IMR-90 (cell line): ENCODE results near the gene UBE2N. TPM values are rescaled to one million over a fixed set of nuclear protein-coding genes. Genes with fewer than 3 reads are reported as not detected.

Experiments
- ATAC-seq: fragments of 200-7000 bp; cut with Tn5 transposase; 2 replicates; pipeline ENCODE4 v1.9.1; 2020; ENCODE audit warnings: low read depth, mild to moderate bottlenecking, moderate library complexity
- BruUV-seq: library from RNA; stranded (reverse); fragments of 400-500 nt; replicated peaks from 2 replicates; lab custom pipeline; 2021; lab: Mats Ljungman, UMichigan
- CTCF ChIA-PET: fragments of 300-600 bp; formaldehyde crosslinking; extraction: SDS; loops from one replicate; lab custom pipeline; 2021; ENCODE audit warnings: antibody characterized with exemption; lab: Yijun Ruan, JAX
- POLR2A ChIA-PET: fragments of 300-600 bp; sonication (Branson Sonifier 250); formaldehyde crosslinking; loops from one replicate; lab custom pipeline; 2022; ENCODE audit warnings: antibody characterized with exemption; ENCODE audit not compliant: unreplicated experiment; lab: Charles Lee
- DNase-seq: peaks from one replicate; pipeline ENCODE4 v3.0.0; 2013
- H2AFZ ChIP-seq: replicated peaks from 2 replicates; pipeline ENCODE3; 2013; ENCODE audit warnings: low read length, mild to moderate bottlenecking; ENCODE audit not compliant: poor library complexity
- H2AK5ac ChIP-seq: 2 replicates; pipeline ENCODE4 v1.6.1; 2013; ENCODE audit warnings: low read depth, low read length, inconsistent platforms
- H2AK9ac ChIP-seq: replicated peaks from 2 replicates; pipeline ENCODE3; 2013; ENCODE audit warnings: mild to moderate bottlenecking, low read depth, low read length, moderate library complexity; ENCODE audit not compliant: poor library complexity
- H2BK120ac ChIP-seq: 2 replicates; pipeline ENCODE4 v1.6.1; 2013; ENCODE audit warnings: low read depth, low read length, inconsistent platforms
- H2BK15ac ChIP-seq: 3 replicates; pipeline ENCODE4 v1.6.1; 2013; ENCODE audit warnings: low read depth, low read length, inconsistent platforms
- H2BK20ac ChIP-seq: 2 replicates; pipeline ENCODE4 v1.6.1; 2013; ENCODE audit warnings: low read depth, mild to moderate bottlenecking, inconsistent platforms, low read length, moderate library complexity
- H2BK5ac ChIP-seq: 2 replicates; pipeline ENCODE4 v1.6.1; 2013; ENCODE audit warnings: mild to moderate bottlenecking, low read depth, low read length, inconsistent platforms; ENCODE audit not compliant: poor library complexity, severe bottlenecking
- H3K14ac ChIP-seq: replicated peaks from 2 replicates; pipeline ENCODE4 v1.6.1; 2013; ENCODE audit warnings: low read depth, low read length, inconsistent platforms
- H3K18ac ChIP-seq: 2 replicates; pipeline ENCODE4 v1.6.1; 2013; ENCODE audit warnings: low read depth, low read length, control low read depth
- H3K23ac ChIP-seq: 2 replicates; pipeline ENCODE4 v1.6.1; 2013; ENCODE audit warnings: low read depth, low read length, inconsistent platforms
- H3K27ac ChIP-seq: 2 replicates; pipeline ENCODE4 v1.5.1; 2013; ENCODE audit warnings: mild to moderate bottlenecking, control low read depth, low read length; ENCODE audit not compliant: insufficient read depth
- H3K27me3 ChIP-seq: 2 replicates; pipeline ENCODE4 v1.6.1; 2013; ENCODE audit warnings: low read length; ENCODE audit not compliant: control insufficient read depth, insufficient read depth
- H3K36me3 ChIP-seq: 2 replicates; pipeline ENCODE4 v1.6.1; 2013; ENCODE audit warnings: low read length, mixed read lengths; ENCODE audit not compliant: control insufficient read depth, insufficient read depth
- H3K4ac ChIP-seq: 2 replicates; pipeline ENCODE4 v1.6.1; 2013; ENCODE audit warnings: low read depth, low read length, inconsistent platforms
- H3K4me1 ChIP-seq: 2 replicates; pipeline ENCODE4 v1.6.1; 2013; ENCODE audit warnings: low read length, mixed read lengths; ENCODE audit not compliant: control insufficient read depth, insufficient read depth
- H3K4me2 ChIP-seq: 2 replicates; pipeline ENCODE4 v1.6.1; 2013; ENCODE audit warnings: low read depth, mild to moderate bottlenecking, control low read depth, low read length, moderate library complexity
- H3K4me3 ChIP-seq: 2 replicates; pipeline ENCODE4 v1.5.1; 2013; ENCODE audit warnings: low read depth, mild to moderate bottlenecking, control low read depth, low read length, moderate library complexity; ENCODE audit not compliant: insufficient read depth
- H3K56ac ChIP-seq: 2 replicates; pipeline ENCODE4 v1.6.1; 2013; ENCODE audit warnings: low read length, inconsistent platforms; ENCODE audit not compliant: insufficient read depth; ENCODE audit errors: extremely low read depth
- H3K79me1 ChIP-seq, 2 experiments: 2 replicates each; pipeline ENCODE4 v1.6.1; 2013; ENCODE audit warnings: low read length in 2 of 2, inconsistent platforms in 1 of 2, low read depth in 1 of 2
- H3K9ac ChIP-seq: 2 replicates; pipeline ENCODE4 v1.6.1; 2013; ENCODE audit warnings: low read depth, low read length, control low read depth
- H3K9me1 ChIP-seq: 2 replicates; pipeline ENCODE4 v1.6.1; 2013; ENCODE audit warnings: low read length, inconsistent platforms; ENCODE audit not compliant: insufficient read depth
- H3K9me3 ChIP-seq: 2 replicates; pipeline ENCODE4 v1.6.1; 2013; ENCODE audit warnings: low read length; ENCODE audit not compliant: control insufficient read depth, insufficient read depth
- H4K20me1 ChIP-seq: 2 replicates; pipeline ENCODE4 v1.6.1; 2013; ENCODE audit warnings: low read length, inconsistent platforms; ENCODE audit not compliant: insufficient read depth
- H4K5ac ChIP-seq: 2 replicates; pipeline ENCODE4 v1.6.1; 2013; ENCODE audit warnings: mild to moderate bottlenecking, low read depth, low read length, control low read depth
- H4K8ac ChIP-seq, 2 experiments: 2 replicates each; pipeline ENCODE4 v1.6.1; 2013; ENCODE audit warnings: low read depth in 2 of 2, low read length in 2 of 2, control low read depth in 1 of 2, inconsistent platforms in 1 of 2
- H4K91ac ChIP-seq: 2 replicates; pipeline ENCODE4 v1.6.1; 2013; ENCODE audit warnings: low read depth, low read length, inconsistent platforms; ENCODE audit not compliant: insufficient read depth
- BHLHE40 ChIP-seq: fragments of 150-350 bp; IDR thresholded peaks from 2 replicates; pipeline ENCODE4 v1.6.1; 2016; ENCODE audit warnings: mild to moderate bottlenecking, low read depth, low read length
- CHD1 ChIP-seq: IDR thresholded peaks from 2 replicates; pipeline ENCODE4 v1.6.1; 2012; ENCODE audit warnings: low read depth, low read length, improper control_type of control experiment
- FOS ChIP-seq: fragments of 150-350 bp; IDR thresholded peaks from 2 replicates; pipeline ENCODE4 v1.6.1; 2016; ENCODE audit warnings: low read depth, low read length
- MAFK ChIP-seq: IDR thresholded peaks from 2 replicates; pipeline ENCODE4 v1.6.1; 2012; ENCODE audit warnings: low read depth, low read length, improper control_type of control experiment
- MAZ ChIP-seq: IDR thresholded peaks from 2 replicates; pipeline ENCODE4 v1.6.1; 2012; ENCODE audit warnings: low read depth, mild to moderate bottlenecking, low read length, improper control_type of control experiment, moderate library complexity, borderline replicate concordance
- MXI1 ChIP-seq: IDR thresholded peaks from 2 replicates; pipeline ENCODE4 v1.6.1; 2012; ENCODE audit warnings: low read depth, mild to moderate bottlenecking, low read length, moderate library complexity, borderline replicate concordance
- NFE2L2 ChIP-seq: fragments of 150-350 bp; IDR thresholded peaks from 2 replicates; pipeline ENCODE4 v1.6.1; 2016; ENCODE audit warnings: low read depth, mild to moderate bottlenecking, low read length
- RCOR1 ChIP-seq: IDR thresholded peaks from 2 replicates; pipeline ENCODE4 v1.6.1; 2012; ENCODE audit warnings: mild to moderate bottlenecking, low read length, improper control_type of control experiment; ENCODE audit not compliant: insufficient replicate concordance
- RFX5 ChIP-seq: IDR thresholded peaks from 2 replicates; pipeline ENCODE4 v1.8.0; 2012; ENCODE audit warnings: low read depth, mild to moderate bottlenecking, low read length, moderate library complexity
- SMC3 ChIP-seq: fragments of 150-350 bp; IDR thresholded peaks from 2 replicates; pipeline ENCODE4 v1.6.1; 2016; ENCODE audit warnings: low read depth, mild to moderate bottlenecking, antibody characterized with exemption, low read length, moderate library complexity
- WGBS, 2 experiments: methylation state at CpG; one replicate each; pipeline versions ENCODE4 v1.1.5 to v1.1.7; 2013; ENCODE audit warnings: missing lambda C conversion rate in 2 of 2; ENCODE audit not compliant: insufficient read length in 1 of 2; ENCODE audit errors: extremely low coverage in 2 of 2; 5-methylcytosine and 5-hydroxymethylcytosine counted together
- dilution Hi-C: fragments of 300-500 bp; cut with HindIII; formaldehyde crosslinking; loops from one replicate; pipeline ENCODE4 v1.14.3; 2018; ENCODE audit warnings: low sequenced_read_pairs; ENCODE audit not compliant: unreplicated experiment
- in situ Hi-C: fragments of 300-500 bp; cut with MboI; formaldehyde crosslinking; loops from 3 replicates; pipeline ENCODE4 v1.14.3; 2019; ENCODE audit warnings: low sequenced_read_pairs, inconsistent platforms, mixed read lengths
- intact Hi-C: fragments of 100-400 bp; cut with micrococcal nuclease; formaldehyde crosslinking; loops from 2 replicates; pipeline ENCODE4 v1.10.0; 2022
- polyA plus RNA-seq, 3 experiments: library from polyadenylated mRNA; depleted of rRNA; stranded (reverse); fragments of >200 nt; gene quantifications; 2 replicates each; pipeline ENCODE4 v1.2.3, GENCODE V29; 2012; ENCODE audit warnings: low replicate concordance in 1 of 3
- total RNA-seq: library from RNA; depleted of rRNA; stranded (reverse); fragments of >200 nt; gene quantifications from 2 replicates; pipeline ENCODE4 v1.2.3, GENCODE V29; 2012
- TF ChIP-seq, protein P1 (sequence below): fragments of 150-350 bp; IDR thresholded peaks from 2 replicates; pipeline ENCODE4 v1.6.1; 2017; ENCODE audit warnings: mild to moderate bottlenecking, antibody characterized with exemption, low read length, low read depth
- TF ChIP-seq, protein P2 (sequence below): conservative IDR thresholded peaks from 2 replicates; pipeline ENCODE4 v1.5.1; 2012; ENCODE audit warnings: mild to moderate bottlenecking, low read depth, low read length, improper control_type of control experiment
- TF ChIP-seq, protein P3 (sequence below): fragments of 150-350 bp; IDR thresholded peaks from 2 replicates; pipeline ENCODE4 v1.6.1; 2016; ENCODE audit warnings: low read depth, mild to moderate bottlenecking, low read length, moderate library complexity, borderline replicate concordance

Gene UBE2N
- total and polyA plus RNA-seq, 2 of the 4 experiments (the other 2 are of a cell fraction): 64.5 to 103 TPM

GRCh38 chr12:93402333-93403311 lies 39.1 kb downstream of the UBE2N start:
- Histone ChIP-seq H3K79me1 (peaks cover 12 to 41% of the 10 kb centered on the region in 2 experiments), H3K14ac (no peak overlapping the region), H3K4me1 (no peaks in the 10 kb centered on the region), H3K36me3 (peaks cover 9% of the 10 kb centered on the region), H2AK9ac (no peak overlapping the region), H3K9ac (no peak overlapping the region), H2BK120ac (no peak overlapping the region), H3K27me3 (no peaks in the 10 kb centered on the region), H3K4ac (no peak overlapping the region), H3K4me2 (no peak overlapping the region), H3K4me3 (no peak overlapping the region), H4K91ac (no peak overlapping the region), H3K27ac (no peak overlapping the region), H3K9me3 (no peaks in the 10 kb centered on the region), H2AK5ac (no peak overlapping the region), H3K23ac (no peak overlapping the region), H2BK5ac (no peak overlapping the region), H2AFZ (no peak overlapping the region), H3K9me1 (peaks cover 9% of the 10 kb centered on the region; the same call in 1 of the 2 replicates), H4K5ac (no peak overlapping the region), H3K18ac (no peak overlapping the region), H4K8ac (no peak overlapping the region), H2BK20ac (no peak overlapping the region), H4K20me1 (no peaks in the 10 kb centered on the region), H2BK15ac (no peak overlapping the region), H3K56ac (no peak overlapping the region)
- DNase-seq (no peak), ATAC-seq (no peak)
- WGBS, 2 experiments: 100% methylated on average over 1 of the region's 11 CpGs; no CpG with 5 or more reads in 1 of the 2 experiments
- no TSS peak for BruUV-seq
- TF ChIP-seq FOS: no peak
- TF ChIP-seq RFX5: no peak
- TF ChIP-seq CHD1: no peak
- no peak for TF ChIP-seq MAZ
- no peak for TF ChIP-seq NFE2L2
- TF ChIP-seq, protein P1, sequence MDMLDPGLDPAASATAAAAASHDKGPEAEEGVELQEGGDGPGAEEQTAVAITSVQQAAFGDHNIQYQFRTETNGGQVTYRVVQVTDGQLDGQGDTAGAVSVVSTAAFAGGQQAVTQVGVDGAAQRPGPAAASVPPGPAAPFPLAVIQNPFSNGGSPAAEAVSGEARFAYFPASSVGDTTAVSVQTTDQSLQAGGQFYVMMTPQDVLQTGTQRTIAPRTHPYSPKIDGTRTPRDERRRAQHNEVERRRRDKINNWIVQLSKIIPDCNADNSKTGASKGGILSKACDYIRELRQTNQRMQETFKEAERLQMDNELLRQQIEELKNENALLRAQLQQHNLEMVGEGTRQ: no peak
- TF ChIP-seq BHLHE40: no peak
- no peak for TF ChIP-seq MXI1
- TF ChIP-seq, protein P2, sequence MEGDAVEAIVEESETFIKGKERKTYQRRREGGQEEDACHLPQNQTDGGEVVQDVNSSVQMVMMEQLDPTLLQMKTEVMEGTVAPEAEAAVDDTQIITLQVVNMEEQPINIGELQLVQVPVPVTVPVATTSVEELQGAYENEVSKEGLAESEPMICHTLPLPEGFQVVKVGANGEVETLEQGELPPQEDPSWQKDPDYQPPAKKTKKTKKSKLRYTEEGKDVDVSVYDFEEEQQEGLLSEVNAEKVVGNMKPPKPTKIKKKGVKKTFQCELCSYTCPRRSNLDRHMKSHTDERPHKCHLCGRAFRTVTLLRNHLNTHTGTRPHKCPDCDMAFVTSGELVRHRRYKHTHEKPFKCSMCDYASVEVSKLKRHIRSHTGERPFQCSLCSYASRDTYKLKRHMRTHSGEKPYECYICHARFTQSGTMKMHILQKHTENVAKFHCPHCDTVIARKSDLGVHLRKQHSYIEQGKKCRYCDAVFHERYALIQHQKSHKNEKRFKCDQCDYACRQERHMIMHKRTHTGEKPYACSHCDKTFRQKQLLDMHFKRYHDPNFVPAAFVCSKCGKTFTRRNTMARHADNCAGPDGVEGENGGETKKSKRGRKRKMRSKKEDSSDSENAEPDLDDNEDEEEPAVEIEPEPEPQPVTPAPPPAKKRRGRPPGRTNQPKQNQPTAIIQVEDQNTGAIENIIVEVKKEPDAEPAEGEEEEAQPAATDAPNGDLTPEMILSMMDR: no peak
- TF ChIP-seq RCOR1: no peak
- TF ChIP-seq MAFK: no peak
- no peak for TF ChIP-seq SMC3
- TF ChIP-seq, protein P3, sequence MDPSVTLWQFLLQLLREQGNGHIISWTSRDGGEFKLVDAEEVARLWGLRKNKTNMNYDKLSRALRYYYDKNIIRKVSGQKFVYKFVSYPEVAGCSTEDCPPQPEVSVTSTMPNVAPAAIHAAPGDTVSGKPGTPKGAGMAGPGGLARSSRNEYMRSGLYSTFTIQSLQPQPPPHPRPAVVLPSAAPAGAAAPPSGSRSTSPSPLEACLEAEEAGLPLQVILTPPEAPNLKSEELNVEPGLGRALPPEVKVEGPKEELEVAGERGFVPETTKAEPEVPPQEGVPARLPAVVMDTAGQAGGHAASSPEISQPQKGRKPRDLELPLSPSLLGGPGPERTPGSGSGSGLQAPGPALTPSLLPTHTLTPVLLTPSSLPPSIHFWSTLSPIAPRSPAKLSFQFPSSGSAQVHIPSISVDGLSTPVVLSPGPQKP: no peak
- dilution Hi-C loops: no loop called here
- intact Hi-C loops: no loop called here
- POLR2A ChIA-PET: no interaction called here
- in situ Hi-C loops: loop anchor here (25.0 kb wide), 1 partner anchor 615 kb away; no protein-coding TSS in a partner anchor
- CTCF ChIA-PET: no interaction called here
